Stimulated activated CD4-positive, alpha-beta T cell treated with anti-CD3 and anti-CD28 coated beads, Interleukin-2, amount 100 ng/mL, for 4 hours (primary cell): ENCODE results near the gene TGFB2.

Source experiments
- DNase-seq: peaks from one replicate; pipeline ENCODE4 v3.0.0-alpha.2; 2020; ENCODE audit warnings: low read depth

The TGFB2 gene

GRCh38 chr1:218362418-218363076 is 17.4 kb downstream of the TGFB2 start:
- no peak for DNase-seq

- no peak for DNase-seq
These were observed 18.0 kb downstream of the TGFB2 start for GRCh38 chr1:218363141-218363540.

- no peak for DNase-seq
These were observed 19.0 kb downstream of the TGFB2 start for GRCh38 chr1:218364028-218364710.

- DNase-seq, result no peak
These were observed 20.3 kb downstream of the TGFB2 start for GRCh38 chr1:218365226-218365999.

- DNase-seq, result no peak
These were observed 21.4 kb downstream of the TGFB2 start for GRCh38 chr1:218366322-218367052.

- DNase-seq, result no peak
These were observed 22.0 kb downstream of the TGFB2 start for GRCh38 chr1:218367118-218367517.

- no peak for DNase-seq
These were observed 23.6 kb downstream of the TGFB2 start for GRCh38 chr1:218368686-218369085.

- DNase-seq, result no peak
These were observed 24.8 kb downstream of the TGFB2 start for GRCh38 chr1:218369688-218370511.

- no peak for DNase-seq
These were observed 27.0 kb downstream of the TGFB2 start for GRCh38 chr1:218371927-218372672.

GRCh38 chr1:218374401-218375353 is 29.5 kb downstream of the TGFB2 start:
- DNase-seq, result no peak

GRCh38 chr1:218376722-218377121 is 31.6 kb downstream of the TGFB2 start:
- no peak for DNase-seq

GRCh38 chr1:218377143-218377660 is 32.1 kb downstream of the TGFB2 start:
- peak; percentile 45 for DNase-seq

GRCh38 chr1:218380125-218380977 is 35.2 kb downstream of the TGFB2 start:
- no peak for DNase-seq

- no peak for DNase-seq
These were observed 37.1 kb downstream of the TGFB2 start for GRCh38 chr1:218382261-218382660.

- DNase-seq, result no peak
These were observed 37.9 kb downstream of the TGFB2 start for GRCh38 chr1:218383051-218383450.

- DNase-seq, result no peak
These were observed 38.5 kb downstream of the TGFB2 start for GRCh38 chr1:218383681-218384080.

- DNase-seq, result no peak
These were observed 39.5 kb downstream of the TGFB2 start for GRCh38 chr1:218384581-218384993.

GRCh38 chr1:218388591-218388990 is 43.5 kb downstream of the TGFB2 start:
- DNase-seq, result no peak
